ENCODE measurements around the gene FUT7.

- no peak for TF ChIP-seq POLR2AphosphoS5 (IDR thresholded peaks at IDR 0.05; ENCODE audit: borderline replicate concordance, low read depth, low read length)
- no peak for TF ChIP-seq EZH2 (IDR thresholded peaks at IDR 0.05)
- TF ChIP-seq FOXP2 (optimal IDR thresholded peaks at IDR 0.05; ENCODE audit: control extremely low read depth, extremely low read length, insufficient read depth): no peak
These were observed 23.1 kb upstream of the FUT7 start for GRCh38 chr9:137054932-137055384.
